ENCODE results near the gene BABAM2. TPM values are rescaled to one million over a fixed set of nuclear protein-coding genes. Genes with fewer than 3 reads are reported as not detected.

Gene BABAM2
- total and polyA plus RNA-seq, 2 experiments from 2014 or later, result 17.8 to 21.5 TPM

GRCh38 chr2:28181801-28182200 is 291.3 kb downstream of the BABAM2 start (continued):
- TF ChIP-seq REST (IDR thresholded peaks at IDR 0.05; ENCODE audit: unreplicated experiment) (no peak), JUNB (IDR thresholded peaks at IDR 0.05; ENCODE audit: unreplicated experiment) (no peak), EZH2 (IDR thresholded peaks at IDR 0.05; ENCODE audit: low read depth, unreplicated experiment) (no peak), ZNF331 (CRISPR knock-in tag; IDR thresholded peaks at IDR 0.05; ENCODE audit: low read depth) (no peak)

- Histone ChIP-seq H3K4me2 (no peak overlapping the region), H3K9me2 (ENCODE audit: insufficient read depth) (no peaks in the 10 kb centered on the region), H3K79me2 (replicated peaks; ENCODE audit: insufficient read depth) (no peaks in the 10 kb centered on the region), H3K4me1 (ENCODE audit: insufficient read depth) (no peaks in the 10 kb centered on the region), H3K27ac (ENCODE audit: low read depth) (no peak overlapping the region), H2AFZ (no peak overlapping the region), H3F3A (replicated peaks; ENCODE audit: low read depth) (no peaks in the 10 kb centered on the region), H4K20me1 (replicated peaks; ENCODE audit: insufficient read depth) (no peaks in the 10 kb centered on the region), H3K27me3 (ENCODE audit: insufficient read depth) (no peaks in the 10 kb centered on the region), H3K36me3 (ENCODE audit: insufficient read depth) (no peaks in the 10 kb centered on the region), H3K4me3 (no peak overlapping the region)
- Mint-ChIP-seq H3K4me1 (no peaks in the 10 kb centered on the region), H3K36me3 (ENCODE audit: low read depth) (no peaks in the 10 kb centered on the region), H3K27ac (no peak overlapping the region), H3K4me3 (no peak overlapping the region), H3K27me3 (ENCODE audit: insufficient read depth, low read depth, poor library complexity) (no peaks in the 10 kb centered on the region), H3K9me3 (no peaks in the 10 kb centered on the region)
- ATAC-seq (no peak), DNase-seq (ENCODE audit: low spot score) (no peak)
- TF ChIP-seq JUNB (IDR thresholded peaks at IDR 0.05; ENCODE audit: unreplicated experiment) (no peak), CREB1 (CRISPR knock-in tag; IDR thresholded peaks at IDR 0.05; ENCODE audit: low read depth) (no peak), EZH2phosphoT487 (IDR thresholded peaks at IDR 0.05; ENCODE audit: unreplicated experiment) (no peak), ZNF114 (CRISPR knock-in tag; IDR thresholded peaks at IDR 0.05) (no peak), CTCF (conservative IDR thresholded peaks at IDR 0.05; ENCODE audit: low read depth in 2 of 2) (no peak), ZNF331 (CRISPR knock-in tag; IDR thresholded peaks at IDR 0.05; ENCODE audit: low read depth) (no peak), ETS1 (IDR thresholded peaks at IDR 0.05) (no peak), EZH2 (IDR thresholded peaks at IDR 0.05; ENCODE audit: low read depth, unreplicated experiment) (no peak), ZNF462 (CRISPR knock-in tag; IDR thresholded peaks at IDR 0.05) (no peak), NANOG (IDR thresholded peaks at IDR 0.05; ENCODE audit: borderline replicate concordance) (no peak), STAT1 (IDR thresholded peaks at IDR 0.05; ENCODE audit: unreplicated experiment) (no peak)
Observed at GRCh38 chr2:28182348-28182747, 291.8 kb downstream of the BABAM2 start.
